ENCODE measurements around the gene TMEM212. TPM values are rescaled to one million over a fixed set of nuclear protein-coding genes. Genes with fewer than 3 reads are reported as not detected.

Gene TMEM212
- total and polyA plus RNA-seq, 2 of the 13 experiments (the other 11 are each of a cell fraction or from before 2014, with no cell fraction given) = not detected

- TF ChIP-seq MLXIP (CRISPR knock-in tag; IDR thresholded peaks at IDR 0.05; ENCODE audit: borderline replicate concordance) (no peak), ZNF546 (CRISPR knock-in tag; conservative IDR thresholded peaks at IDR 0.05) (no peak), ZMAT3 (CRISPR knock-in tag; conservative IDR thresholded peaks at IDR 0.05) (0 out of 2 replicates have a peak, but pooled peaks have one; percentile 44), ZNF580 (CRISPR knock-in tag; IDR thresholded peaks at IDR 0.05; ENCODE audit: borderline replicate concordance, low read depth) (peak; percentile 65; the same call in 1 of the 2 replicates), SUZ12 (IDR thresholded peaks at IDR 0.05; ENCODE audit: low read depth, low read length) (no peak), REPIN1 (CRISPR knock-in tag; IDR thresholded peaks at IDR 0.05; ENCODE audit: borderline replicate concordance, low read depth) (peak; percentile 75; the same call in 1 of the 2 replicates), HNRNPUL1 (IDR thresholded peaks at IDR 0.05; ENCODE audit: low read depth, low read length) (no peak), PITX1 (CRISPR knock-in tag; IDR thresholded peaks at IDR 0.05) (peak; percentile 65; the same call in 1 of the 2 replicates), ZBTB7B (CRISPR knock-in tag; IDR thresholded peaks at IDR 0.05) (0 out of 2 replicates have a peak, but pooled peaks have one; percentile 27), TCF7L2 (IDR thresholded peaks at IDR 0.05; ENCODE audit: low read depth, low read length) (no peak), ZNF407 (CRISPR knock-in tag; IDR thresholded peaks at IDR 0.05; ENCODE audit: not compliant biosample characterization) (no peak), RAD21 (CRISPR knock-in tag; IDR thresholded peaks at IDR 0.05) (peak; percentile 94), FOSL2 (CRISPR knock-in tag; IDR thresholded peaks at IDR 0.05) (peak; percentile 80), ZSCAN21 (CRISPR knock-in tag; IDR thresholded peaks at IDR 0.05; ENCODE audit: borderline replicate concordance) (peak; percentile 69; the same call in 1 of the 2 replicates), FUBP1 (CRISPR knock-in tag; IDR thresholded peaks at IDR 0.05; ENCODE audit: borderline replicate concordance) (no peak)
Measured at GRCh38 chr3:171829841-171830517, 13.2 kb upstream of the TMEM212 start (continued).

Data from HepG2 (cell line).